HL-60/S4 treated with phorbol 12-myristate 13-acetate at 8.2 ng/mL for 4 days and 3 days (cell line): ENCODE data around the gene EEFSEC.

Source experiments
- in situ Hi-C: fragments of 300-500 bp; cut with MboI; formaldehyde crosslinking; loops from 2 replicates; pipeline ENCODE4 v1.15.0; 2022; ENCODE audit warnings: low sequenced_read_pairs

The EEFSEC gene

GRCh38 chr3:128420720-128421438 is 267.6 kb downstream of the EEFSEC start:
- in situ Hi-C loops, result loop anchor here (10.0 kb wide), 1 partner anchor 164 kb away; no protein-coding TSS in a partner anchor

- in situ Hi-C loops, result loop anchor here (10.0 kb wide), 1 partner anchor 163 kb away; no protein-coding TSS in a partner anchor
Observed at GRCh38 chr3:128421439-128421836, 268.2 kb downstream of the EEFSEC start.

- in situ Hi-C loops, result loop anchor here (10.0 kb wide), 1 partner anchor 163 kb away; no protein-coding TSS in a partner anchor
Observed at GRCh38 chr3:128421966-128422365, 268.7 kb downstream of the EEFSEC start.

- in situ Hi-C loops, result loop anchor here (10.0 kb wide), 1 partner anchor 162 kb away; no protein-coding TSS in a partner anchor
Observed at GRCh38 chr3:128422762-128423524, 269.7 kb downstream of the EEFSEC start.

GRCh38 chr3:128423525-128424147 is 270.4 kb downstream of the EEFSEC start:
- in situ Hi-C loops, result loop anchor here (10.0 kb wide), 1 partner anchor 161 kb away; no protein-coding TSS in a partner anchor

- in situ Hi-C loops, result loop anchor here (10.0 kb wide), 1 partner anchor 160 kb away; no protein-coding TSS in a partner anchor
Observed at GRCh38 chr3:128424508-128425069, 271.3 kb downstream of the EEFSEC start.

- in situ Hi-C loops, result loop anchor here (10.0 kb wide), 1 partner anchor 160 kb away; no protein-coding TSS in a partner anchor
Observed at GRCh38 chr3:128425142-128425845, 272.0 kb downstream of the EEFSEC start.

- in situ Hi-C loops, result loop anchor here (10.0 kb wide), 1 partner anchor 159 kb away; no protein-coding TSS in a partner anchor
Observed at GRCh38 chr3:128425846-128426127, 272.5 kb downstream of the EEFSEC start.

- in situ Hi-C loops, result loop anchor here (10.0 kb wide), 1 partner anchor 158 kb away; no protein-coding TSS in a partner anchor
Observed at GRCh38 chr3:128426128-128426921, 273.0 kb downstream of the EEFSEC start.

GRCh38 chr3:128427175-128427857 is 274.0 kb downstream of the EEFSEC start:
- in situ Hi-C loops, result loop anchor here (10.0 kb wide), 1 partner anchor 157 kb away; no protein-coding TSS in a partner anchor

GRCh38 chr3:128427872-128428822 is 274.9 kb downstream of the EEFSEC start:
- in situ Hi-C loops, result loop anchor here (10.0 kb wide), 1 partner anchor 157 kb away; no protein-coding TSS in a partner anchor

GRCh38 chr3:128429275-128429674 is 276.0 kb downstream of the EEFSEC start:
- in situ Hi-C loops, result loop anchor here (10.0 kb wide), 1 partner anchor 156 kb away; no protein-coding TSS in a partner anchor

- in situ Hi-C loops, result loop anchor here (10.0 kb wide), 1 partner anchor 155 kb away; no protein-coding TSS in a partner anchor
Observed at GRCh38 chr3:128429751-128430150, 276.5 kb downstream of the EEFSEC start.

GRCh38 chr3:128430301-128430700 is 277.0 kb downstream of the EEFSEC start:
- in situ Hi-C loops, result no loop called here

GRCh38 chr3:128430731-128431130 is 277.4 kb downstream of the EEFSEC start:
- in situ Hi-C loops, result no loop called here

GRCh38 chr3:128431803-128432300 is 278.6 kb downstream of the EEFSEC start:
- in situ Hi-C loops, result no loop called here

- in situ Hi-C loops, result no loop called here
Observed at GRCh38 chr3:128432301-128432970, 279.2 kb downstream of the EEFSEC start.
